Measurements from ENCODE around the gene SNTB2. TPM values are rescaled to one million over a fixed set of nuclear protein-coding genes. Genes with fewer than 3 reads are reported as not detected.

SNTB2 gene
- total and polyA plus RNA-seq, 4 donors = 2.1 to 7.8 (median 4.1) TPM

GRCh38 chr16:69179328-69180010, 7.5 kb upstream of the SNTB2 start (continued):
- TF ChIP-seq ZBTB33 (IDR thresholded peaks at IDR 0.05) (no peak), EGR1 (IDR thresholded peaks at IDR 0.05; ENCODE audit: low read depth in 2 of 2) (no peak), HNF4G (IDR thresholded peaks at IDR 0.05) (no peak), TAF1 (conservative IDR thresholded peaks at IDR 0.05) (no peak), NR2F2 (IDR thresholded peaks at IDR 0.05) (peak; percentile 70), JUND (IDR thresholded peaks at IDR 0.05) (no peak), YY1 (IDR thresholded peaks at IDR 0.05) (no peak), FOXA2 (IDR thresholded peaks at IDR 0.05) (no peak), MAX (IDR thresholded peaks at IDR 0.05) (no peak), RAD21 (IDR thresholded peaks at IDR 0.05) (peak in 1 of 2 donors; percentile 26), FOXA1 (IDR thresholded peaks at IDR 0.05) (no peak)

GRCh38 chr16:69180011-69180338, 7.0 kb upstream of the SNTB2 start:
- H3K9me3 ChIP-seq (ENCODE audit: control insufficient read depth in 4 of 4, low read length in 3 of 4) = no peaks in the 10 kb centered on the region
- no peaks in the 10 kb centered on the region for H3K4me1 ChIP-seq (ENCODE audit: control insufficient read depth in 4 of 4, insufficient read depth in 4 of 4, low read length in 3 of 4)
- no peaks in the 10 kb centered on the region for H3K27me3 ChIP-seq (ENCODE audit: control insufficient read depth in 4 of 4, insufficient read depth in 4 of 4, low read length in 3 of 4)
- H3K9ac ChIP-seq (ENCODE audit: low read depth in 1 of 2, low read length in 2 of 2) = no peak overlapping the region
- H3K4me3 ChIP-seq (ENCODE audit: low read depth in 1 of 3, low read length in 3 of 3) = no peak overlapping the region
- TF ChIP-seq TAF1 (conservative IDR thresholded peaks at IDR 0.05) = no peak
- no peak for TF ChIP-seq ZBTB33 (IDR thresholded peaks at IDR 0.05)
- TF ChIP-seq NR2F2 (IDR thresholded peaks at IDR 0.05) = no peak
- no peak for TF ChIP-seq RXRA (IDR thresholded peaks at IDR 0.05)
- TF ChIP-seq HNF4G (IDR thresholded peaks at IDR 0.05) = no peak
- TF ChIP-seq GABPA (IDR thresholded peaks at IDR 0.05 in 1 of 2, conservative IDR thresholded peaks at IDR 0.05 in 1 of 2) = no peak
- TF ChIP-seq JUND (IDR thresholded peaks at IDR 0.05) = no peak
- TF ChIP-seq SP1 (IDR thresholded peaks at IDR 0.05) = no peak
- TF ChIP-seq HNF4A (conservative IDR thresholded peaks at IDR 0.05) = no peak
- TF ChIP-seq YY1 (IDR thresholded peaks at IDR 0.05) = no peak
- TF ChIP-seq CTCF (IDR thresholded peaks at IDR 0.05; ENCODE audit: low read depth, low read length, missing input control) = no peak
- TF ChIP-seq RAD21 (IDR thresholded peaks at IDR 0.05) = no peak
- TF ChIP-seq EGR1 (IDR thresholded peaks at IDR 0.05; ENCODE audit: low read depth in 2 of 2) = no peak
- H3K36me3 ChIP-seq (ENCODE audit: control insufficient read depth in 4 of 4, insufficient read depth in 3 of 4, low read depth in 1 of 4, low read length in 3 of 4) = no peaks in the 10 kb centered on the region
- DNase-seq (ENCODE audit: low spot score) = no peak
- H3K27ac ChIP-seq (ENCODE audit: low read depth in 1 of 2, low read length in 2 of 2) = no peak overlapping the region

Data from liver (tissue), 9 donors.